A673 (cell line): ENCODE data around the gene KISS1.

Experiments used
- EZH2 ChIP-seq: fragments of 200-600 bp; sonication (generic); IDR thresholded peaks from 2 replicates; pipeline ENCODE4 v1.6.1; 2017; ENCODE audit warnings: borderline replicate concordance, low read depth, mild to moderate bottlenecking, mixed read lengths, antibody characterized with exemption, low read length; ENCODE audit not compliant: poor library complexity, severe bottlenecking
- TF ChIP-seq, protein P1 (sequence below): fragments of 300-800, 200-600 bp; sonication (generic); conservative IDR thresholded peaks from 2 replicates; pipeline ENCODE4 v1.5.1; 2017; ENCODE audit warnings: low read depth, mild to moderate bottlenecking, antibody characterized with exemption, low read length, moderate library complexity, mixed read lengths

DNA sequence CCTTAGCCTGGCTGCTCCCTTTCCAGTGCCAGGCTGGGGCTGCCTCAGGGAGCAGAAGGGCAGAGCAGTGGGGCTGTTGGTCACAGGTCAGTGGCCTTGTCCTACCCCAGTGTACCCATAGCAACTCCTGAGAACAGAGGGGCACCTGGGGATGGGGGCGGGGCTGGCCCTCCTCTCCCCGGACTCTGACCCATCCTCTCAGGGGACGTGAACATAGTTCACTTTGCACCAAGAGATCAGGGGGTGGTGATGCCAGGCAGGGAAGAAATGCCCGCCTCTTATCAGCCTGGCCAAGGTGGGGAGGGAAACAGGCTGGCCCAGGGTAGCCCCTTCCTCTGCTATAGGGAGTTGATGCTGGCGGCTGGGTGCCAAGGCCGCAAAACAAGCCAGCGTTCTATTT lies 49.3 kb downstream of the KISS1 start:
- TF ChIP-seq, protein P1, sequence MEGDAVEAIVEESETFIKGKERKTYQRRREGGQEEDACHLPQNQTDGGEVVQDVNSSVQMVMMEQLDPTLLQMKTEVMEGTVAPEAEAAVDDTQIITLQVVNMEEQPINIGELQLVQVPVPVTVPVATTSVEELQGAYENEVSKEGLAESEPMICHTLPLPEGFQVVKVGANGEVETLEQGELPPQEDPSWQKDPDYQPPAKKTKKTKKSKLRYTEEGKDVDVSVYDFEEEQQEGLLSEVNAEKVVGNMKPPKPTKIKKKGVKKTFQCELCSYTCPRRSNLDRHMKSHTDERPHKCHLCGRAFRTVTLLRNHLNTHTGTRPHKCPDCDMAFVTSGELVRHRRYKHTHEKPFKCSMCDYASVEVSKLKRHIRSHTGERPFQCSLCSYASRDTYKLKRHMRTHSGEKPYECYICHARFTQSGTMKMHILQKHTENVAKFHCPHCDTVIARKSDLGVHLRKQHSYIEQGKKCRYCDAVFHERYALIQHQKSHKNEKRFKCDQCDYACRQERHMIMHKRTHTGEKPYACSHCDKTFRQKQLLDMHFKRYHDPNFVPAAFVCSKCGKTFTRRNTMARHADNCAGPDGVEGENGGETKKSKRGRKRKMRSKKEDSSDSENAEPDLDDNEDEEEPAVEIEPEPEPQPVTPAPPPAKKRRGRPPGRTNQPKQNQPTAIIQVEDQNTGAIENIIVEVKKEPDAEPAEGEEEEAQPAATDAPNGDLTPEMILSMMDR: no peak
- TF ChIP-seq EZH2: no peak
